Fibroblast of skin of abdomen (primary cell): ENCODE results near the gene ATG9B.
"Not testable (repeated sequence)": the region's sequence is repeated elsewhere in the genome, so short reads cannot be mapped to it uniquely, and the experiment has no call there.

ENCODE experiments used
- DNase-seq: peaks from one replicate; pipeline ENCODE4 v3.0.0-alpha.2; 2013

Gene ATG9B

GRCh38 chr7:151015967-151016366 is 8.3 kb downstream of the ATG9B start:
- no peak for DNase-seq

- no peak for DNase-seq
Measured at GRCh38 chr7:151014950-151015349, 9.3 kb downstream of the ATG9B start.

GRCh38 chr7:151013733-151014497 is 10.4 kb downstream of the ATG9B start:
- DNase-seq: peak; percentile 80

- no peak for DNase-seq
Measured at GRCh38 chr7:151013356-151013732, 10.9 kb downstream of the ATG9B start.

- DNase-seq: peak; percentile 47
Measured at GRCh38 chr7:151012911-151013347, 11.4 kb downstream of the ATG9B start.

GRCh38 chr7:151012031-151012692 is 12.1 kb downstream of the ATG9B start:
- DNase-seq: no peak

GRCh38 chr7:151011616-151012015 is 12.7 kb downstream of the ATG9B start:
- not testable (repeated sequence) for DNase-seq

GRCh38 chr7:151011097-151011409 is 13.2 kb downstream of the ATG9B start:
- no peak for DNase-seq

GRCh38 chr7:151010307-151011096 is 13.8 kb downstream of the ATG9B start:
- peak; percentile 57 for DNase-seq

GRCh38 chr7:151010037-151010306 is 14.3 kb downstream of the ATG9B start:
- no peak for DNase-seq

GRCh38 chr7:151009327-151010036 is 14.8 kb downstream of the ATG9B start:
- no peak for DNase-seq

- DNase-seq: peak; percentile 56
Measured at GRCh38 chr7:151008511-151009323, 15.6 kb downstream of the ATG9B start.

GRCh38 chr7:151008143-151008510 is 16.2 kb downstream of the ATG9B start:
- no peak for DNase-seq

- DNase-seq: no peak
Measured at GRCh38 chr7:151007469-151007898, 16.8 kb downstream of the ATG9B start.

GRCh38 chr7:151006590-151007300 is 17.5 kb downstream of the ATG9B start:
- DNase-seq: no peak

- DNase-seq: no peak
Measured at GRCh38 chr7:151005566-151005965, 18.7 kb downstream of the ATG9B start.

- DNase-seq: no peak
Measured at GRCh38 chr7:151003572-151003971, 20.7 kb downstream of the ATG9B start.

GRCh38 chr7:151001546-151001945 is 22.7 kb downstream of the ATG9B start:
- DNase-seq: no peak

- no peak for DNase-seq
Measured at GRCh38 chr7:151000897-151001495, 23.3 kb downstream of the ATG9B start.

- DNase-seq: no peak
Measured at GRCh38 chr7:150999497-151000230, 24.6 kb downstream of the ATG9B start.
